Smooth muscle cell (in vitro differentiated cells): ENCODE results near the gene TMEM271. TPM values are rescaled to one million over a fixed set of nuclear protein-coding genes. Genes with fewer than 3 reads are reported as not detected.
"Not testable (repeated sequence)": the region's sequence is repeated elsewhere in the genome, so short reads cannot be mapped to it uniquely, and the experiment has no call there.

ENCODE experiments used
- DNase-seq: peaks from one replicate; lab custom pipeline; 2025; ENCODE audit not compliant: unreplicated experiment; lab: John Stamatoyannopoulos, UW
- H2AFZ ChIP-seq: fragments of 200-600 bp; sonication (generic); 2 replicates; pipeline ENCODE4 v1.6.0; 2016; ENCODE audit warnings: antibody characterized with exemption, low read depth, mild to moderate bottlenecking
- H3F3A ChIP-seq: fragments of 200-600 bp; sonication (generic); 2 replicates; pipeline ENCODE4 v1.6.0; 2017; ENCODE audit warnings: antibody characterized with exemption, low read depth
- H3K27ac ChIP-seq: fragments of 200-600 bp; sonication (generic); 2 replicates; pipeline ENCODE4 v1.5.1; 2016; ENCODE audit warnings: low read depth, mild to moderate bottlenecking
- H3K27me3 ChIP-seq: fragments of 200-600 bp; sonication (generic); 2 replicates; pipeline ENCODE4 v1.6.1; 2016; ENCODE audit warnings: low read depth, mild to moderate bottlenecking
- H3K36me3 ChIP-seq: fragments of 200-600 bp; sonication (generic); 2 replicates; pipeline ENCODE4 v1.5.1; 2016; ENCODE audit warnings: low read depth
- H3K4me1 ChIP-seq: fragments of 200-600 bp; sonication (generic); 2 replicates; pipeline ENCODE4 v1.5.1; 2016; ENCODE audit warnings: low read depth
- H3K4me2 ChIP-seq: fragments of 200-600 bp; sonication (generic); 2 replicates; pipeline ENCODE4 v1.6.0; 2016; ENCODE audit warnings: mild to moderate bottlenecking
- H3K4me3 ChIP-seq: fragments of 200-600 bp; sonication (generic); 2 replicates; pipeline ENCODE4 v1.5.1; 2016; ENCODE audit warnings: mild to moderate bottlenecking
- H3K79me2 ChIP-seq: fragments of 200-600 bp; sonication (generic); 2 replicates; pipeline ENCODE4 v1.6.0; 2016; ENCODE audit warnings: low read depth, mild to moderate bottlenecking
- H3K9ac ChIP-seq: fragments of 200-600 bp; sonication (generic); 2 replicates; pipeline ENCODE4 v1.6.0; 2016; ENCODE audit warnings: low read depth
- H3K9me3 ChIP-seq: fragments of 200-600 bp; sonication (generic); replicated peaks from 2 replicates; pipeline ENCODE4 v1.5.1; 2016; ENCODE audit warnings: low read depth
- H4K20me1 ChIP-seq: fragments of 200-600 bp; sonication (generic); 2 replicates; pipeline ENCODE4 v1.6.0; 2016; ENCODE audit warnings: low read depth
- WGBS: methylation state at CpG from one replicate; pipeline ENCODE4 v1.1.7; 2016; ENCODE audit warnings: low lambda C conversion rate; 5-methylcytosine and 5-hydroxymethylcytosine counted together
- polyA plus RNA-seq: library from polyadenylated mRNA; unstranded; fragments of >200 nt; fragmentation: Nextera tagmentation; extraction: Ambion mirVana; gene quantifications from 2 replicates; pipeline ENCODE4 v1.2.1, GENCODE V29; 2016
- total RNA-seq: library from RNA; depleted of rRNA; stranded (reverse); fragments of >200 nt; gene quantifications from 2 replicates; pipeline ENCODE4 v1.2.3, GENCODE V29; 2014
- TF ChIP-seq, protein P1 (sequence below): fragments of 200-600 bp; sonication (generic); IDR thresholded peaks from 2 replicates; pipeline ENCODE4 v1.5.1; 2017; ENCODE audit warnings: borderline replicate concordance, mild to moderate bottlenecking, antibody characterized with exemption; ENCODE audit not compliant: insufficient read depth, poor library complexity, severe bottlenecking

TMEM271 gene
- total and polyA plus RNA-seq, 2 experiments from 2014 or later = not detected

DNA sequence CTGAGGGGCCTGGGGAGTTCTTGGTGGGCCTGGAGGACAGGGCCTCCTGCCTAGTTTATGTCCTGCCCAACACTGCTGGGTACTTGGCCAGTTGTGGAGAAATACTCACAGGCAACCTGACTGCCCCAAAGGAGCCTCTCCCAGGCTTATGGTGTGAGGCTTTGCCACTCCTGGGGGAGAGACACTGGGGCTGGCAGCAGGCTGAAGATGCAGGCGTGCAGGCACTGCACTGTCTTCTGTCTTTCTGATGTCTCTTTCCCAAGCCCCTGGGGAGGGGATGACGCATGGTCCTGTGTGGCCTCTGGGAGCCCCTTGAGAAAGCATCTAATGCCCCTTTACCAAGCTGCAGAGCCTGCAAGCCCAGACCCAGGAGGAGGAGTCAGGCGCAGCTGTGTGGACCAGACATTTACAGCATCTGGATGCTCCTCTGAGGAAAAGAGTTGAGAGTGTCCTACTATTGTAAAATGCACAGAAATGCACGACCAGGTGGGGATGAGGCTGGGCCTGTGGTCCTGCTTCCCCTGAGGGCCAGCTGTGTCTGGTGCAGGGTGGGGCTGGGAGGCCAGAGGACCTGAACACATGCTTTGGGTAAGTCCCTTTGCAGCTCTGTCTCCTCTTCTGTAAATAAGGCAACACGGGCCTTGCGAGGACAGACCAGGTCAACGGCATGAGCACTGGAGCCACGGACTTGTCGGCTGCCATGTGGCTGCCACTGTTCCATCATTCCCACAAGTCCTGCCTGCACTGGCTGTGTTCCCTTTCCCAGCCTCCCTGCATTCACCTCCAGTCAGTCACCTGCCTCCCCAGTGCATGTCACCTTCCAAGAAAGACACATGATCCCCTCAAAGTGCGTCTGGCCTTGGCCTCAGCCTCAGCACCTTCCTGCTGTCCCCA lies 8.4 kb downstream of the TMEM271 start:
- Histone ChIP-seq H4K20me1 (no peaks in the 10 kb centered on the region), H3K27ac (no peak overlapping the region), H3F3A (no peaks in the 10 kb centered on the region), H3K27me3 (peaks cover 18% of the 10 kb centered on the region), H3K36me3 (no peaks in the 10 kb centered on the region), H3K9ac (no peak overlapping the region), H3K4me3 (no peak overlapping the region), H3K4me1 (no peaks in the 10 kb centered on the region), H3K4me2 (no peak overlapping the region), H2AFZ (no peak overlapping the region), H3K9me3 (no peaks in the 10 kb centered on the region), H3K79me2 (no peaks in the 10 kb centered on the region)
- TF ChIP-seq, protein P1, sequence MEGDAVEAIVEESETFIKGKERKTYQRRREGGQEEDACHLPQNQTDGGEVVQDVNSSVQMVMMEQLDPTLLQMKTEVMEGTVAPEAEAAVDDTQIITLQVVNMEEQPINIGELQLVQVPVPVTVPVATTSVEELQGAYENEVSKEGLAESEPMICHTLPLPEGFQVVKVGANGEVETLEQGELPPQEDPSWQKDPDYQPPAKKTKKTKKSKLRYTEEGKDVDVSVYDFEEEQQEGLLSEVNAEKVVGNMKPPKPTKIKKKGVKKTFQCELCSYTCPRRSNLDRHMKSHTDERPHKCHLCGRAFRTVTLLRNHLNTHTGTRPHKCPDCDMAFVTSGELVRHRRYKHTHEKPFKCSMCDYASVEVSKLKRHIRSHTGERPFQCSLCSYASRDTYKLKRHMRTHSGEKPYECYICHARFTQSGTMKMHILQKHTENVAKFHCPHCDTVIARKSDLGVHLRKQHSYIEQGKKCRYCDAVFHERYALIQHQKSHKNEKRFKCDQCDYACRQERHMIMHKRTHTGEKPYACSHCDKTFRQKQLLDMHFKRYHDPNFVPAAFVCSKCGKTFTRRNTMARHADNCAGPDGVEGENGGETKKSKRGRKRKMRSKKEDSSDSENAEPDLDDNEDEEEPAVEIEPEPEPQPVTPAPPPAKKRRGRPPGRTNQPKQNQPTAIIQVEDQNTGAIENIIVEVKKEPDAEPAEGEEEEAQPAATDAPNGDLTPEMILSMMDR = no peak
- 78% methylated on average over 10 of the region's 10 CpGs for WGBS
- no peak for DNase-seq

DNA sequence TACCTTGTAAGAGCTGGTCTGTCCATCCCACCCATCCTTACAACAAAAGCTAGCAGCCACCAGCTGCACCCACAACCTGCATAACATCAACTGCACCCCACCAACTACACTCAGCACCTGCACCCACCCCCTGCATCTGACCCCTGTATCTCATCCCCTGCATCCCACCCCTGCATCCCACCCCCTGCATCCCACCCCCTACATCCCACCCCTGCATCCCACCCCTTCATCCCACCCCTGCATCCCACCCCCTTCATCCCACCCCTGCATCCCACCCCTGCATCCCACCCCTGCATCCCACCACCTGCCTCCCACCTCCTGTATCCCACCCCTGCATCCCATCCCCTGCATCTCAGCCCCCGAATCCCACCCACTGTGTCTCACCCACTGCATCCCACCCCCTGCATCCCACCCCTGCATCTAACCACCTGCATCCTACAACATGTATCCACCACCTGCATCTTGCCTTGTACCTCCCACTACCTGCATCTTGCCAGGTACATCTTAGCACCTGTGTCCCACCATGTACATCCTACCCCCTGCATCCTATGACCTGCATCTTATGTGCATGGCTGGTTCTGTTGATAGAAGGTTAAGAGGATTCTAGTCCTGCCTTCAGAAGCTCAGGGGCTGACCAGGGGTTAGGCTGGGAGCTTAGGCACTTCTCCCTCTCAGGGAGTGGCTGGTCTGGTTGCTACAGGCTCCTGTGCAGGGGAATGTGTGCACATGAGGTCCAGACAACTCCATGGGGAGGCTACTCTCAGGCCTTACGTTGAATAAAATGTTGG lies 9.4 kb downstream of the TMEM271 start:
- no peak overlapping the region for H3K27ac ChIP-seq
- no peaks in the 10 kb centered on the region for H4K20me1 ChIP-seq
- 60% methylated on average over 2 of the region's 2 CpGs for WGBS
- no peak overlapping the region for H2AFZ ChIP-seq
- no peaks in the 10 kb centered on the region for H3K79me2 ChIP-seq
- H3K9ac ChIP-seq = no peak overlapping the region
- TF ChIP-seq, protein P1 = no peak
- peaks cover 8% of the 10 kb centered on the region for H3K27me3 ChIP-seq
- DNase-seq = no peak
- no peaks in the 10 kb centered on the region for H3K36me3 ChIP-seq
- H3F3A ChIP-seq = no peaks in the 10 kb centered on the region
- no peak overlapping the region for H3K4me2 ChIP-seq
- H3K9me3 ChIP-seq = no peaks in the 10 kb centered on the region
- no peak overlapping the region for H3K4me3 ChIP-seq
- no peaks in the 10 kb centered on the region for H3K4me1 ChIP-seq

DNA sequence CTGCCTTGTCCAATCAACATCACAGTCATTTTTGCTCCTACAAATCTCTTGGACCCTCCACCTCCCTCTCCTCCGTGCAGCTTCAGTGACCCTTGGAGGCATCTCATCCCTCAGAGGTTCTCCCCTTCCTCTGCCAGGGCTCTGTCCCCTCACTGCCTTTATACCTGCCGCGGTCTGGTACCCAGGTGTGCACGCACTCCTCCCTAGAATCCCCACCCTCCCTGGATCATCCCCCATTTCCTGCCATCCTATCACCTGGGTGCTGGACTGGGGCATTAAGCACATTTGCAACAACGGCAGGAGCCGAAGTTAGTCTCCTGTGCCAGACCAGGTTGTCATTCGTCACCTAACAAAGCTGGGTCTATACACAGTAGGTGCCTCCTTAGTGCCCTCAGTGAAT lies 10.1 kb downstream of the TMEM271 start:
- Histone ChIP-seq H3F3A (no peaks in the 10 kb centered on the region), H4K20me1 (no peaks in the 10 kb centered on the region), H3K9me3 (no peaks in the 10 kb centered on the region), H3K27me3 (peaks cover 3% of the 10 kb centered on the region), H2AFZ (no peak overlapping the region), H3K36me3 (no peaks in the 10 kb centered on the region), H3K4me2 (no peak overlapping the region), H3K4me1 (no peaks in the 10 kb centered on the region), H3K9ac (no peak overlapping the region), H3K4me3 (no peak overlapping the region), H3K79me2 (no peaks in the 10 kb centered on the region), H3K27ac (no peak overlapping the region)
- 95% methylated on average over 7 of the region's 7 CpGs for WGBS
- DNase-seq = no peak
- TF ChIP-seq, protein P1 = no peak

DNA sequence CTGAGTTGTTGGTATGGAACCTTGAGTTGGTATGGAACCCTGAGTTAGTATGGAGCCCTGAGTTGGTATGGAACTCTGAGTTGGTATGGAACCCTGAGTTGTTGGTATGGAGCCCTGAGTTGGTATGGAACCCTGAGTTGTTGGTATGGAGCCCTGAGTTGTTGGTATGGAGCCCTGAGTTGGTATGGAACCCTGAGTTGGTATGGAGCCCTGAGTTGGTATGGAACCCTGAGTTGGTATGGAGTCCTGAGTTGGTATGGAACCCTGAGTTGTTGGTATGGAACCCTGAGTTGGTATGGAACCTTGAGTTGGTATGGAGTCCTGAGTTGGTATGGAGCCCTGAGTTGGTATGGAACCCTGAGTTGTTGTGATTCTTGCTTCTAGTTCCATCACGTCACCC lies 10.5 kb downstream of the TMEM271 start:
- not testable (repeated sequence) for H2AFZ ChIP-seq, H3K27me3 ChIP-seq, H3K4me3 ChIP-seq, H3K4me2 ChIP-seq, H3K36me3 ChIP-seq, H4K20me1 ChIP-seq, H3K9me3 ChIP-seq, H3K79me2 ChIP-seq, H3K27ac ChIP-seq, H3K4me1 ChIP-seq, DNase-seq, H3F3A ChIP-seq, H3K9ac ChIP-seq
- 78% methylated on average over 1 of the region's 1 CpG for WGBS

DNA sequence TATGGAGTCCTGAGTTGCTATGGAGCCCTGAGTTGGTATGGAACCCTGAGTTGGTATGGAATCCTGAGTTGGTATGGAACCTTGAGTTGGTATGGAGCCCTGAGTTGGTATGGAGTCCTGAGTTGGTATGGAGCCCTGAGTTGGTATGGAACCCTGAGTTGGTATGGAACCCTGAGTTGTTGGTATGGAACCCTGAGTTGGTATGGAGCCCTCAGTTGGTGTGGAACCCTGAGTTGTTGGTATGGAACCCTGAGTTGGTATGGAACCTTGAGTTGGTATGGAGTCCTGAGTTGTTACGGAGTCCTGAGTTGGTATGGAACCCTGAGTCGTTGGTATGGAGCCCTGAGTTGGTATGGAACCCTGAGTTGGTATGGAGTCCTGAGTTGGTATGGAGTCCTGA lies 13.6 kb downstream of the TMEM271 start:
- not testable (repeated sequence) for H3K9ac ChIP-seq, H3K4me2 ChIP-seq, H2AFZ ChIP-seq, H3F3A ChIP-seq, H3K27me3 ChIP-seq, H3K36me3 ChIP-seq, H3K79me2 ChIP-seq, H3K4me3 ChIP-seq, H3K4me1 ChIP-seq, H3K27ac ChIP-seq, DNase-seq, H3K9me3 ChIP-seq, H4K20me1 ChIP-seq
- 86% methylated on average over 2 of the region's 2 CpGs for WGBS
